HepG2 (cell line): ENCODE data around the gene MTCL1. TPM values are rescaled to one million over a fixed set of nuclear protein-coding genes. Genes with fewer than 3 reads are reported as not detected.

Experiments used
- ATAC-seq: fragments of 200-7000 bp; cut with Tn5 transposase; 3 replicates; pipeline ENCODE4 v1.9.1; 2020; ENCODE audit warnings: mild to moderate bottlenecking, moderate library complexity
- BruUV-seq: library from RNA; stranded (reverse); fragments of 400-500 nt; replicated peaks from 2 replicates; lab custom pipeline; 2021; lab: Mats Ljungman, UMichigan
- CTCF ChIA-PET: fragments of 300-600 bp; formaldehyde crosslinking; extraction: SDS; loops from one replicate; lab custom pipeline; 2021; ENCODE audit warnings: low total read pairs, inconsistent platforms, low intra/inter-chr PET ratio; lab: Yijun Ruan, JAX
- POLR2A ChIA-PET: fragments of 350-600 bp; sonication (Branson Sonifier 250); formaldehyde crosslinking; loops from one replicate; lab custom pipeline; 2020; ENCODE audit warnings: antibody characterized with exemption, inconsistent platforms; lab: Yijun Ruan, JAX
- DNase-seq: peaks from one replicate; pipeline ENCODE4 v3.0.0-alpha.2; 2015; ENCODE audit warnings: low spot score
- FAIRE-seq: peaks from 3 replicates; lab custom pipeline; 2011; peaks lifted over from hg19 to GRCh38; lab: Jason Lieb, UNC
- H2AFZ ChIP-seq: one replicate; pipeline ENCODE4 v1.6.1; 2011; ENCODE audit warnings: low read length, inconsistent platforms
- H3K27ac ChIP-seq: fragments of 300-600 bp; 3 replicates; pipeline ENCODE4 v1.8.0; 2011; ENCODE audit warnings: mixed run types, mild to moderate bottlenecking, mixed read lengths, low read length, inconsistent platforms; ENCODE audit not compliant: insufficient read depth; ENCODE audit errors: extremely low read length
- H3K27me3 ChIP-seq, 2 experiments: fragments of 200-600 bp in 1 of 2; 2 replicates in 1 of 2; 3 replicates in 1 of 2; pipeline versions ENCODE4 v1.6.0 to v1.8.0; 2011; ENCODE audit warnings: low read length in 2 of 2, mild to moderate bottlenecking in 2 of 2, moderate library complexity in 2 of 2, inconsistent platforms in 1 of 2; ENCODE audit not compliant: insufficient read depth in 2 of 2, control insufficient read depth in 1 of 2
- H3K36me3 ChIP-seq, 2 experiments: fragments of 200-600 bp in 1 of 2; replicated peaks in 1 of 2; 2 replicates in 1 of 2; 3 replicates in 1 of 2; pipeline versions ENCODE4 v1.5.1 to v1.8.0; 2011; ENCODE audit warnings: low read length in 2 of 2, inconsistent platforms in 1 of 2; ENCODE audit not compliant: insufficient read depth in 2 of 2, control insufficient read depth in 1 of 2
- H3K4me1 ChIP-seq: 2 replicates; pipeline ENCODE4 v1.5.1; 2012; ENCODE audit warnings: low read length, inconsistent platforms; ENCODE audit not compliant: insufficient read depth
- H3K4me2 ChIP-seq: 2 replicates; pipeline ENCODE4 v1.6.0; 2011; ENCODE audit warnings: low read depth, low read length, inconsistent platforms
- H3K4me3 ChIP-seq, 3 experiments: fragments of 200-600 bp in 1 of 3; sonication (generic), shearing (Covaris generic) in 1 of 3; replicated peaks in 1 of 3; 2 replicates each; pipeline ENCODE4 v1.5.1; 2011 to 2016; ENCODE audit warnings: low read length in 3 of 3, inconsistent platforms in 2 of 3, low read depth in 2 of 3, mild to moderate bottlenecking in 2 of 3, control low read depth in 1 of 3, mixed read lengths in 1 of 3; ENCODE audit not compliant: insufficient read depth in 1 of 3
- H3K79me2 ChIP-seq: one replicate; pipeline ENCODE4 v1.6.1; 2011; ENCODE audit warnings: low read length, inconsistent platforms; ENCODE audit not compliant: insufficient read depth
- H3K9ac ChIP-seq: 2 replicates; pipeline ENCODE4 v1.6.0; 2011; ENCODE audit warnings: mild to moderate bottlenecking, low read depth, low read length, inconsistent platforms; ENCODE audit not compliant: insufficient read depth
- H3K9me3 ChIP-seq: 2 replicates; pipeline ENCODE4 v1.5.1; 2012; ENCODE audit warnings: mild to moderate bottlenecking, low read length
- H4K20me1 ChIP-seq: 2 replicates; pipeline ENCODE4 v1.6.0; 2011; ENCODE audit warnings: inconsistent platforms, mild to moderate bottlenecking, low read length, moderate library complexity; ENCODE audit not compliant: insufficient read depth
- PRMT3 ChIP-seq: sonication (generic); formaldehyde crosslinking; IDR thresholded peaks from 2 replicates; pipeline ENCODE4 v1.8.1; 2022; ENCODE audit warnings: low read depth, mild to moderate bottlenecking, moderate library complexity, missing genetic modification reagents, borderline replicate concordance
- RXRA ChIP-seq: sonication (generic); formaldehyde crosslinking; IDR thresholded peaks from 2 replicates; pipeline ENCODE4 v1.5.1; 2020; ENCODE audit warnings: missing genetic modification reagents
- SALL1 ChIP-seq: sonication (generic); formaldehyde crosslinking; IDR thresholded peaks from 2 replicates; pipeline ENCODE4 v1.8.0; 2022; ENCODE audit warnings: mild to moderate bottlenecking, missing genetic modification reagents
- U2AF1 ChIP-seq: fragments of 200-400 bp; formaldehyde crosslinking; optimal IDR thresholded peaks from 2 replicates; pipeline ENCODE3; 2017; ENCODE audit warnings: mild to moderate bottlenecking, low read depth, low read length
- ZNF747 ChIP-seq: sonication (generic); formaldehyde crosslinking; IDR thresholded peaks from 2 replicates; pipeline ENCODE4 v1.8.1; 2023; ENCODE audit warnings: missing genetic modification reagents, mild to moderate bottlenecking, borderline replicate concordance
- WGBS: methylation state at CpG from one replicate; pipeline ENCODE4 v1.1.6; 2017; ENCODE audit warnings: low lambda C conversion rate; 5-methylcytosine and 5-hydroxymethylcytosine counted together
- in situ Hi-C: cut with HindIII; loops from 2 replicates; pipeline ENCODE4 v1.10.0; 2017; ENCODE audit warnings: low pct_unique_long_range_greater_than_20kb; ENCODE audit not compliant: extremely low pct_ligation_motif_present
- intact Hi-C: fragments of 100-400 bp; cut with micrococcal nuclease; formaldehyde crosslinking; loops from one replicate; pipeline ENCODE4 v1.10.0; 2022; ENCODE audit not compliant: unreplicated experiment
- polyA plus RNA-seq, 8 experiments: library from polyadenylated mRNA; depleted of rRNA in 3 of 8; stranded (reverse) in 7 of 8; unstranded in 1 of 8; fragments of >200 nt; fragmentation: Illumina TruSeq in 4 of 8; extraction: Trizol in 4 of 8; gene quantifications; 2 replicates each; pipeline versions ENCODE4 v1.2.1 to v1.2.3, GENCODE V29; 2011 to 2016; ENCODE audit warnings: low read depth in 4 of 8, missing spikeins in 1 of 8, mixed read lengths in 1 of 8; ENCODE audit not compliant: insufficient read depth in 1 of 8
- total RNA-seq, 5 experiments: library from RNA; depleted of rRNA; stranded (reverse); fragments of >200 nt; fragmentation: Illumina TruSeq; extraction: Trizol; gene quantifications; 2 replicates each; pipeline ENCODE4 v1.2.3, GENCODE V29; 2016; ENCODE audit warnings: low read depth in 1 of 5
- TF ChIP-seq, protein P1 (sequence below): sonication (generic); formaldehyde crosslinking; IDR thresholded peaks from 2 replicates; pipeline ENCODE4 v1.8.1; 2022; ENCODE audit warnings: low read depth, mild to moderate bottlenecking, missing genetic modification reagents
- TF ChIP-seq, protein P2 (sequence below): sonication (generic); formaldehyde crosslinking; IDR thresholded peaks from 2 replicates; pipeline ENCODE4 v1.5.0; 2020; ENCODE audit warnings: missing genetic modification reagents
- TF ChIP-seq, protein P3 (sequence below): sonication (generic); formaldehyde crosslinking; IDR thresholded peaks from 2 replicates; pipeline ENCODE4 v1.4.0; 2020; ENCODE audit warnings: missing genetic modification reagents
- TF ChIP-seq, protein P4 (sequence below): IDR thresholded peaks from 2 replicates; pipeline ENCODE4 v1.6.1; 2012; ENCODE audit warnings: low read length, improper control_type of control experiment
- TF ChIP-seq, protein P5 (sequence below): sonication (generic); formaldehyde crosslinking; IDR thresholded peaks from 2 replicates; pipeline ENCODE4 v1.5.1; 2020; ENCODE audit warnings: mild to moderate bottlenecking, missing genetic modification reagents, moderate library complexity

The MTCL1 gene
- total and polyA plus RNA-seq, 2 of the 13 experiments (the other 11 are each of a cell fraction or from before 2014, with no cell fraction given) = 3.1 to 3.2 TPM

DNA sequence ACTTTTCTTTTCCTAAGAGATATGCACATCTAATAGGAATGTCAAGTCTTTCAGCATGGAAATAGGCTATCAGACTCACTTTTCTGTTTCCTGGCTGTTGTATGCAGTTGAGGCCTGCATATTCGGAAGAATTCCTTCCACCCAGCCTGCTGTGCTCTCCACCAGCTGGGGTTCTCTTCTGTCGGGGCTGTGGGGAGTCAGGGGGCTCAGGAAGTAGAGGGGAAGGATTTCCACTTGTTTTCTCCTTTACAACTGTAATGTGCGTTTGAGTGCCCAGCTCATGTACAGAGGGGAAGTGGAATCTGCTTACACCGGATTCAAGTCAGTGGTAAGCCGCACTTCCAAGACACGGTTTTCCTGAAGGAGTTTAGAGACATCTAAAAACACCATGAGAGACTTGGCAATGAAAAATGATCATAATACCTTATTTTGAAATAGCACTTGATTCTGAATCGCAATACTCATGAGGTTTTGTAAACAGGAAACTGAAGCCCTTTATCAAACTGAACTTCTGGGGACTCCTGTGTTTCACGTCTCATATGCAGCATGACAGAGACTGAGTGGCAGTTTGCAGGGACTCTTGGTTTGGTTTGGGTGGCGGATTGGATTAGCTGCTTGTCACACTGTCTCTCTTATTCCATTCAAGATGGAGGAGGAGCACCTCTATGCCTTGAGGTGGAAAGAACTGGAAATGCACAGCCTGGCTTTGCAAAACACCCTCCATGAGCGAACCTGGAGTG is 90.4 kb downstream of the MTCL1 start (continued):
- TF ChIP-seq, protein P1, sequence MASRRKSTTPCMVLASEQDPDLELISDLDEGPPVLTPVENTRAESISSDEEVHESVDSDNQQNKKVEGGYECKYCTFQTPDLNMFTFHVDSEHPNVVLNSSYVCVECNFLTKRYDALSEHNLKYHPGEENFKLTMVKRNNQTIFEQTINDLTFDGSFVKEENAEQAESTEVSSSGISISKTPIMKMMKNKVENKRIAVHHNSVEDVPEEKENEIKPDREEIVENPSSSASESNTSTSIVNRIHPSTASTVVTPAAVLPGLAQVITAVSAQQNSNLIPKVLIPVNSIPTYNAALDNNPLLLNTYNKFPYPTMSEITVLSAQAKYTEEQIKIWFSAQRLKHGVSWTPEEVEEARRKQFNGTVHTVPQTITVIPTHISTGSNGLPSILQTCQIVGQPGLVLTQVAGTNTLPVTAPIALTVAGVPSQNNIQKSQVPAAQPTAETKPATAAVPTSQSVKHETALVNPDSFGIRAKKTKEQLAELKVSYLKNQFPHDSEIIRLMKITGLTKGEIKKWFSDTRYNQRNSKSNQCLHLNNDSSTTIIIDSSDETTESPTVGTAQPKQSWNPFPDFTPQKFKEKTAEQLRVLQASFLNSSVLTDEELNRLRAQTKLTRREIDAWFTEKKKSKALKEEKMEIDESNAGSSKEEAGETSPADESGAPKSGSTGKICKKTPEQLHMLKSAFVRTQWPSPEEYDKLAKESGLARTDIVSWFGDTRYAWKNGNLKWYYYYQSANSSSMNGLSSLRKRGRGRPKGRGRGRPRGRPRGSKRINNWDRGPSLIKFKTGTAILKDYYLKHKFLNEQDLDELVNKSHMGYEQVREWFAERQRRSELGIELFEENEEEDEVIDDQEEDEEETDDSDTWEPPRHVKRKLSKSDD = no peak
- TF ChIP-seq, all 625 proteins: peak for 0

DNA sequence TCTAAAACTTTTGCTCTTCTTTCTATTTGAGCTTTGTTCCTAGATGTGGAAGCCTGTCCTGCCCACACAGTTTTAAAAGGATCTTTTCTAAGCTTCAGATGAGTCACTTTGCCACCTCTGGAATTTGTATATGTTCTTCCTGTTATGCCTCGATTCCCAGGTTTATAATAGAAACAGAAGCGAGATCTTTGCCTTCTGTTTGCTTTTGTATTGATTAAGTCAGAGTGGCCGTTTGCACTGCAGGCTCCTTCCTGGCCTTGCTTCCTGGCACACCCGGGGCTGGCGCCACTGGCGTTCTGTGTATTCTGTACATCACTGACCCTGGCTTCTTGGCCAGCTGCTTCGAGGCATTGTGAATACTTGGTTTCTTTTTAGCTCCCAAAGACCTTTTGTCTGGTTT is 91.8 kb downstream of the MTCL1 start:
- in situ Hi-C loops = no loop called here
- Histone ChIP-seq H3K36me3 (peaks cover 0 to 1% of the 10 kb centered on the region in 2 experiments; a peak in 1 of 5 replicates), H4K20me1 (no peaks in the 10 kb centered on the region), H3K4me1 (peaks cover 59% of the 10 kb centered on the region), H2AFZ (no peak overlapping the region), H3K27me3 (no peaks in the 10 kb centered on the region), H3K9ac (no peak overlapping the region), H3K27ac (no peak overlapping the region), H3K4me3 (no peak overlapping the region), H3K79me2 (no peaks in the 10 kb centered on the region), H3K4me2 (0 out of 2 replicates have a peak overlapping the region, but pooled peaks have one; percentile 10), H3K9me3 (no peaks in the 10 kb centered on the region)
- peak; percentile 50 for FAIRE-seq
- intact Hi-C loops = loop anchor here (10.0 kb wide), 1 partner anchor 92 kb away; the partner anchor contains the start of gene MTCL1
- peak; percentile 64 for DNase-seq
- no TSS peak for BruUV-seq
- ChIA-PET POLR2A (no interaction called here), CTCF (no interaction called here)
- 0 out of 3 replicates have a peak, but pooled peaks have one; percentile 11 for ATAC-seq
- 7% methylated on average over 7 of the region's 7 CpGs for WGBS
- TF ChIP-seq, protein P2, sequence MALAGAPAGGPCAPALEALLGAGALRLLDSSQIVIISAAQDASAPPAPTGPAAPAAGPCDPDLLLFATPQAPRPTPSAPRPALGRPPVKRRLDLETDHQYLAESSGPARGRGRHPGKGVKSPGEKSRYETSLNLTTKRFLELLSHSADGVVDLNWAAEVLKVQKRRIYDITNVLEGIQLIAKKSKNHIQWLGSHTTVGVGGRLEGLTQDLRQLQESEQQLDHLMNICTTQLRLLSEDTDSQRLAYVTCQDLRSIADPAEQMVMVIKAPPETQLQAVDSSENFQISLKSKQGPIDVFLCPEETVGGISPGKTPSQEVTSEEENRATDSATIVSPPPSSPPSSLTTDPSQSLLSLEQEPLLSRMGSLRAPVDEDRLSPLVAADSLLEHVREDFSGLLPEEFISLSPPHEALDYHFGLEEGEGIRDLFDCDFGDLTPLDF (CRISPR knock-in tag) = no peak
- TF ChIP-seq, protein P3, sequence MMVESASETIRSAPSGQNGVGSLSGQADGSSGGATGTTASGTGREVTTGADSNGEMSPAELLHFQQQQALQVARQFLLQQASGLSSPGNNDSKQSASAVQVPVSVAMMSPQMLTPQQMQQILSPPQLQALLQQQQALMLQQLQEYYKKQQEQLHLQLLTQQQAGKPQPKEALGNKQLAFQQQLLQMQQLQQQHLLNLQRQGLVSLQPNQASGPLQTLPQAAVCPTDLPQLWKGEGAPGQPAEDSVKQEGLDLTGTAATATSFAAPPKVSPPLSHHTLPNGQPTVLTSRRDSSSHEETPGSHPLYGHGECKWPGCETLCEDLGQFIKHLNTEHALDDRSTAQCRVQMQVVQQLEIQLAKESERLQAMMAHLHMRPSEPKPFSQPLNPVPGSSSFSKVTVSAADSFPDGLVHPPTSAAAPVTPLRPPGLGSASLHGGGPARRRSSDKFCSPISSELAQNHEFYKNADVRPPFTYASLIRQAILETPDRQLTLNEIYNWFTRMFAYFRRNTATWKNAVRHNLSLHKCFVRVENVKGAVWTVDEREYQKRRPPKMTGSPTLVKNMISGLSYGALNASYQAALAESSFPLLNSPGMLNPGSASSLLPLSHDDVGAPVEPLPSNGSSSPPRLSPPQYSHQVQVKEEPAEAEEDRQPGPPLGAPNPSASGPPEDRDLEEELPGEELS (CRISPR knock-in tag) = peak; percentile 46; the same call in 1 of the 2 replicates
- no peak for TF ChIP-seq RXRA
- TF ChIP-seq U2AF1 = no peak
- TF ChIP-seq ZNF747 (CRISPR knock-in tag) = no peak
- TF ChIP-seq, protein P4, sequence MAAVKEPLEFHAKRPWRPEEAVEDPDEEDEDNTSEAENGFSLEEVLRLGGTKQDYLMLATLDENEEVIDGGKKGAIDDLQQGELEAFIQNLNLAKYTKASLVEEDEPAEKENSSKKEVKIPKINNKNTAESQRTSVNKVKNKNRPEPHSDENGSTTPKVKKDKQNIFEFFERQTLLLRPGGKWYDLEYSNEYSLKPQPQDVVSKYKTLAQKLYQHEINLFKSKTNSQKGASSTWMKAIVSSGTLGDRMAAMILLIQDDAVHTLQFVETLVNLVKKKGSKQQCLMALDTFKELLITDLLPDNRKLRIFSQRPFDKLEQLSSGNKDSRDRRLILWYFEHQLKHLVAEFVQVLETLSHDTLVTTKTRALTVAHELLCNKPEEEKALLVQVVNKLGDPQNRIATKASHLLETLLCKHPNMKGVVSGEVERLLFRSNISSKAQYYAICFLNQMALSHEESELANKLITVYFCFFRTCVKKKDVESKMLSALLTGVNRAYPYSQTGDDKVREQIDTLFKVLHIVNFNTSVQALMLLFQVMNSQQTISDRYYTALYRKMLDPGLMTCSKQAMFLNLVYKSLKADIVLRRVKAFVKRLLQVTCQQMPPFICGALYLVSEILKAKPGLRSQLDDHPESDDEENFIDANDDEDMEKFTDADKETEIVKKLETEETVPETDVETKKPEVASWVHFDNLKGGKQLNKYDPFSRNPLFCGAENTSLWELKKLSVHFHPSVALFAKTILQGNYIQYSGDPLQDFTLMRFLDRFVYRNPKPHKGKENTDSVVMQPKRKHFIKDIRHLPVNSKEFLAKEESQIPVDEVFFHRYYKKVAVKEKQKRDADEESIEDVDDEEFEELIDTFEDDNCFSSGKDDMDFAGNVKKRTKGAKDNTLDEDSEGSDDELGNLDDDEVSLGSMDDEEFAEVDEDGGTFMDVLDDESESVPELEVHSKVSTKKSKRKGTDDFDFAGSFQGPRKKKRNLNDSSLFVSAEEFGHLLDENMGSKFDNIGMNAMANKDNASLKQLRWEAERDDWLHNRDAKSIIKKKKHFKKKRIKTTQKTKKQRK = no peak
- TF ChIP-seq SALL1 (CRISPR knock-in tag) = peak; percentile 26; the same call in 1 of the 2 replicates
- TF ChIP-seq, protein P5, sequence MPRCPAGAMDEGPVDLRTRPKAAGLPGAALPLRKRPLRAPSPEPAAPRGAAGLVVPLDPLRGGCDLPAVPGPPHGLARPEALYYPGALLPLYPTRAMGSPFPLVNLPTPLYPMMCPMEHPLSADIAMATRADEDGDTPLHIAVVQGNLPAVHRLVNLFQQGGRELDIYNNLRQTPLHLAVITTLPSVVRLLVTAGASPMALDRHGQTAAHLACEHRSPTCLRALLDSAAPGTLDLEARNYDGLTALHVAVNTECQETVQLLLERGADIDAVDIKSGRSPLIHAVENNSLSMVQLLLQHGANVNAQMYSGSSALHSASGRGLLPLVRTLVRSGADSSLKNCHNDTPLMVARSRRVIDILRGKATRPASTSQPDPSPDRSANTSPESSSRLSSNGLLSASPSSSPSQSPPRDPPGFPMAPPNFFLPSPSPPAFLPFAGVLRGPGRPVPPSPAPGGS = no peak
- TF ChIP-seq PRMT3 (CRISPR knock-in tag) = no peak
